GM12872 (cell line): Measurements from ENCODE around the gene ST3GAL4.

Experiments
- CTCF ChIP-seq: IDR thresholded peaks from 3 replicates; pipeline ENCODE4 v1.5.1; 2011; ENCODE audit warnings: low read depth, mild to moderate bottlenecking, low read length, moderate library complexity; ENCODE audit not compliant: insufficient read depth

Gene ST3GAL4

DNA sequence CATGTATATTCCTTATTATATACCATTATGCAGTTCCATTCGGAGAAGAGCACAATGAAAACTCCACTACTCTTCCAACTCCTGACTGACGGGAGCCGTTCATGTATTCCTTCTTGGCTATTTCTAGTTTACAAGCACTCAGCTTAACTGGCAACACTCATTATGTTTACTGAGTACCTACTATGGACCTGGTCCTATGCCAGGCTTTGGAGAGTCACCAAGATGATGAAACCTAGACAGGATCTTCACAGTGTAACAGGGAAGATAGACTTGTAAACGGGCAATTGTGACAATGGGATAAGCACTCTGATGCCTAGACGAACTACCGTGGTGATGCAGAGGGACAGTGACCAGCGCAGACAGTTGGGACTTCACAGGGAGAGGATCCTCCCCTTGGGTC, 22.3 kb upstream of the ST3GAL4 start:
- no peak for TF ChIP-seq CTCF

GRCh38 chr11:126334659-126335462, 20.6 kb upstream of the ST3GAL4 start:
- no peak for TF ChIP-seq CTCF

DNA sequence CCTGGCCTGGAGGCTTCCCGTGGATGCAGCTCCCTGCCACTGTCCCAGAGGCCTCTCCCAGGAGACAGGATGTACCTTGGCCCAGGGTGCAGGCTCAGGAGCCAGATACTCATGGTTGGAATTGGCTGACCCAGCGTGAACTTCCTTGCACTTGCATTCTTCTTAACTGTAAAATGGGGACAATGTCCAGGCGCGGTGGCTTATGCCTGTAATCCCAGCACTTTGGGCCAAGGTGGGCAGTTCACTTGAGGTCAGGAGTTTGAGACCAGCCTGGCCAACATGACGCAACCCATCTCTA, 20.1 kb upstream of the ST3GAL4 start:
- TF ChIP-seq CTCF = no peak

DNA sequence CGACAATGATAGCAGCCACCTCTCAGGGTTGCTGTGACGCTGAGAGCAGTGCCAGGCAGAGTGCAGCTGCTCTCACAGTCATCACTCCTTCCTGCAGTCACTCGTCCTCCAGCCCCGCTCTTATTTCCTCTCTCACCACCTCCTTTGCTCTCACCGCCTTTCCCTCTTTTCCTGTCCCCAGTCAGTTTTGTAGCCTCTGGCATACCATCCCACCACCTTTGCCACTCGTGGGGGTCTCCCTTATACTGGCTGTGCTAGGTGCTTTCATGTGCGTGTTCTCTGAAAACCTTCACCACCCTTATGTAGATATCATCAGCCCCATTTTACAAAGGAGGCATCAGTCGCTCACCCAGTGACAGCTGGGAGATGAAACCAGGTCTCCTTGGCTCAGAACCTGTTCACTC, 19.3 kb upstream of the ST3GAL4 start:
- TF ChIP-seq CTCF = no peak

GRCh38 chr11:126336671-126337101, 18.8 kb upstream of the ST3GAL4 start:
- TF ChIP-seq CTCF = no peak

- TF ChIP-seq CTCF = no peak
Measured at GRCh38 chr11:126337126-126337473, 18.4 kb upstream of the ST3GAL4 start.

GRCh38 chr11:126337474-126338241, 17.8 kb upstream of the ST3GAL4 start:
- no peak for TF ChIP-seq CTCF
